HCT116 (cell line): Measurements from ENCODE around the gene ARHGAP33. TPM values are rescaled to one million over a fixed set of nuclear protein-coding genes. Genes with fewer than 3 reads are reported as not detected.

Source experiments
- ATAC-seq: fragments of 200-7000 bp; cut with Tn5 transposase; 2 replicates; pipeline ENCODE4 v1.9.1; 2020; ENCODE audit warnings: mild to moderate bottlenecking, moderate library complexity
- BruUV-seq: library from RNA; stranded (reverse); fragments of 400-500 nt; replicated peaks from 2 replicates; lab custom pipeline; 2021; lab: Mats Ljungman, UMichigan
- CTCF ChIA-PET: fragments of 300-600 bp; sonication (Branson Sonifier 250); formaldehyde crosslinking; loops from one replicate; lab custom pipeline; 2021; ENCODE audit warnings: antibody characterized with exemption; lab: Charles Lee
- POLR2A ChIA-PET: fragments of 300-600, 350-600 bp; sonication (Branson Sonifier 250); formaldehyde crosslinking; loops from one replicate; lab custom pipeline; 2021; ENCODE audit warnings: antibody characterized with exemption; lab: Charles Lee
- RAD21 ChIA-PET, 2 experiments: fragments of 300-600 bp; sonication (Branson Sonifier 250); formaldehyde crosslinking; loops; one replicate each; lab custom pipeline; 2023; ENCODE audit warnings: low total read pairs in 2 of 2; ENCODE audit not compliant: uncharacterized antibody in 2 of 2, unreplicated experiment in 2 of 2, low non-redundant PET in 1 of 2; lab: Charles Lee
- DNase-seq: peaks from one replicate; pipeline ENCODE4 v3.0.0-alpha.2; 2010; ENCODE audit warnings: low read depth, low spot score
- H2AFZ ChIP-seq: fragments of 200-600 bp; shearing (Covaris generic), sonication (generic); 2 replicates; pipeline ENCODE4 v1.6.1; 2017; ENCODE audit warnings: low read depth, mixed run types, mixed read lengths, antibody characterized with exemption, low read length; ENCODE audit not compliant: poor library complexity, severe bottlenecking
- H3K27ac ChIP-seq: 2 replicates; pipeline ENCODE4 v1.5.1; 2012; ENCODE audit warnings: low read depth, low read length
- H3K27me3 ChIP-seq: fragments of 200-600 bp; sonication (generic); 2 replicates; pipeline ENCODE4 v1.6.1; 2016; ENCODE audit warnings: mixed run types, low read length, mixed read lengths; ENCODE audit not compliant: insufficient read depth
- H3K36me3 ChIP-seq, 2 experiments: fragments of 200-500 bp in 1 of 2; fragments of 200-600 bp in 1 of 2; sonication (Bioruptor generic) in 1 of 2; sonication (generic) in 1 of 2; 2 replicates each; pipeline versions ENCODE4 v1.5.1 to v1.6.1; 2014 to 2016; ENCODE audit warnings: low read length in 2 of 2, inconsistent platforms in 1 of 2, mixed read lengths in 1 of 2, mixed run types in 1 of 2; ENCODE audit not compliant: insufficient read depth in 2 of 2, control insufficient read depth in 1 of 2
- H3K4me1 ChIP-seq, 2 experiments: fragments of 200-600 bp in 1 of 2; sonication (generic) in 1 of 2; 2 replicates each; pipeline versions ENCODE4 v1.5.1 to v1.6.1; 2012 to 2017; ENCODE audit warnings: low read length in 2 of 2, inconsistent platforms in 1 of 2, mild to moderate bottlenecking in 1 of 2, mixed read lengths in 1 of 2, mixed run types in 1 of 2, moderate library complexity in 1 of 2; ENCODE audit not compliant: insufficient read depth in 2 of 2, control insufficient read depth in 1 of 2
- H3K4me2 ChIP-seq: fragments of 200-600 bp; sonication (generic); 2 replicates; pipeline ENCODE4 v1.6.1; 2017; ENCODE audit warnings: mixed run types, low read length, mixed read lengths
- H3K4me3 ChIP-seq, 2 experiments: fragments of 200-600 bp in 1 of 2; sonication (generic) in 1 of 2; replicated peaks in 1 of 2; 2 replicates each; pipeline ENCODE4 v1.5.1; 2011 to 2016; ENCODE audit warnings: low read length in 2 of 2, control low read depth in 1 of 2, low read depth in 1 of 2, mild to moderate bottlenecking in 1 of 2, mixed read lengths in 1 of 2, mixed run types in 1 of 2
- H3K79me2 ChIP-seq: fragments of 200-600 bp; sonication (generic); 2 replicates; pipeline ENCODE4 v1.6.1; 2017; ENCODE audit warnings: mild to moderate bottlenecking, mixed run types, low read length, moderate library complexity, mixed read lengths; ENCODE audit not compliant: insufficient read depth
- H3K9ac ChIP-seq: fragments of 200-600 bp; sonication (generic); 2 replicates; pipeline ENCODE4 v1.6.1; 2016; ENCODE audit warnings: low read length, mixed read lengths
- H3K9me2 ChIP-seq: fragments of 200-600 bp; sonication (generic), shearing (Covaris generic); 2 replicates; pipeline ENCODE4 v1.6.1; 2017; ENCODE audit warnings: mixed run types, mild to moderate bottlenecking, moderate library complexity; ENCODE audit not compliant: insufficient read depth
- H3K9me3 ChIP-seq, 2 experiments: fragments of 200-500 bp in 1 of 2; fragments of 200-600 bp in 1 of 2; sonication (Bioruptor generic) in 1 of 2; sonication (generic) in 1 of 2; 2 replicates each; pipeline ENCODE4 v1.6.1; 2014 to 2017; ENCODE audit warnings: low read length in 2 of 2, mixed read lengths in 2 of 2, inconsistent platforms in 1 of 2, low read depth in 1 of 2, mild to moderate bottlenecking in 1 of 2, mixed run types in 1 of 2, moderate library complexity in 1 of 2; ENCODE audit not compliant: control insufficient read depth in 1 of 2, insufficient read depth in 1 of 2
- H4K20me1 ChIP-seq: fragments of 200-600 bp; sonication (generic), shearing (Covaris generic); 2 replicates; pipeline ENCODE4 v1.6.1; 2017; ENCODE audit warnings: mixed run types, mild to moderate bottlenecking, moderate library complexity; ENCODE audit not compliant: insufficient read depth
- CBX3 ChIP-seq: IDR thresholded peaks from 2 replicates; pipeline ENCODE4 v1.6.1; 2012; ENCODE audit warnings: low read depth
- EGR1 ChIP-seq: IDR thresholded peaks from 2 replicates; pipeline ENCODE4 v1.6.1; 2012; ENCODE audit warnings: low read depth
- EZH2phosphoT487 ChIP-seq: fragments of 200-600 bp; IDR thresholded peaks from 2 replicates; pipeline ENCODE4 v1.6.1; 2018; ENCODE audit warnings: antibody characterized with exemption, borderline replicate concordance
- FOSL1 ChIP-seq: IDR thresholded peaks from 2 replicates; pipeline ENCODE4 v1.6.1; 2012; ENCODE audit warnings: low read depth
- POLR2A ChIP-seq: IDR thresholded peaks from 2 replicates; pipeline ENCODE4 v1.7.0; 2011; ENCODE audit warnings: borderline replicate concordance; ENCODE audit not compliant: insufficient read depth, insufficient read length; ENCODE audit errors: extremely low read depth
- POLR2AphosphoS5 ChIP-seq: IDR thresholded peaks from 2 replicates; pipeline ENCODE4 v1.6.1; 2011; ENCODE audit warnings: mild to moderate bottlenecking, low read depth, low read length, moderate library complexity
- RAD21 ChIP-seq: IDR thresholded peaks from 2 replicates; pipeline ENCODE4 v1.6.1; 2012; ENCODE audit warnings: low read depth, mild to moderate bottlenecking
- SIN3A ChIP-seq: IDR thresholded peaks from 2 replicates; pipeline ENCODE4 v1.6.1; 2012; ENCODE audit warnings: low read depth
- SP1 ChIP-seq: IDR thresholded peaks from 2 replicates; pipeline ENCODE4 v1.6.1; 2012; ENCODE audit warnings: low read depth
- intact Hi-C: fragments of 100-400 bp; cut with micrococcal nuclease; formaldehyde crosslinking; loops from 2 replicates; pipeline ENCODE4 v1.10.0; 2022
- total RNA-seq: library from RNA; stranded (reverse); gene quantifications from one replicate; pipeline ENCODE4 v1.2.1, GENCODE V29; 2021; ENCODE audit not compliant: unreplicated experiment
- TF ChIP-seq, protein P1 (sequence below): IDR thresholded peaks from 2 replicates; pipeline ENCODE4 v1.6.1; 2011; ENCODE audit warnings: mild to moderate bottlenecking, low read length, moderate library complexity; ENCODE audit not compliant: insufficient replicate concordance; ENCODE audit errors: extremely low read depth
- TF ChIP-seq, protein P2 (sequence below): IDR thresholded peaks from 2 replicates; pipeline ENCODE4 v1.6.1; 2012; ENCODE audit warnings: low read depth
- TF ChIP-seq, protein P3 (sequence below), 3 experiments: fragments of 200-600 bp in 1 of 3; sonication (generic) in 1 of 3; IDR thresholded peaks in 2 of 3; conservative IDR thresholded peaks in 1 of 3; 2 replicates each; pipeline ENCODE4 v1.5.1; 2012 to 2017; ENCODE audit warnings: low read depth in 2 of 3, low read length in 2 of 3, antibody characterized with exemption in 1 of 3, borderline replicate concordance in 1 of 3, control low read depth in 1 of 3, mild to moderate bottlenecking in 1 of 3, mixed read lengths in 1 of 3, mixed run types in 1 of 3, moderate library complexity in 1 of 3; ENCODE audit not compliant: insufficient read depth in 1 of 3

ARHGAP33 gene
- total RNA-seq, 1 experiment from 2014 or later: 30.2 TPM

DNA sequence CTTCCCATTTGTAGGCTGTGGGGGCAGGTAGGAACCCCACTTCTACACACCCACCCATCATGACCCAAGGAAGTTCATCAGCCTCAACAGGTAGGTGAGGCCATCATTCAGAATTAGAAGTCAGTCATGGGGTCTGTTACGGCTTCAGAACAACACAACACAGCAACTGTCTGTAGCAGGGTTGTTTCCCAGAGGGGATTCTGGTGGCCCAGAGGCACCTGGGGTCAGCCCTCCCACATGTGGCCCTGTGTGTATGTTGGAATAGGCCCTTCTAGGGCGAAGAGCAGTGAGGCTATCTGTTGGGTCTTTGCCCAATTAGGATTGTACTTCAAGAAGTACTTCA is 36.5 kb upstream of the ARHGAP33 start:
- CTCF ChIA-PET: no interaction called here
- Histone ChIP-seq H3K4me3 (no peak overlapping the region), H3K4me1 (peaks cover 15 to 17% of the 10 kb centered on the region in 2 experiments; a peak in 3 of 4 replicates), H2AFZ (no peak overlapping the region), H3K9me2 (no peaks in the 10 kb centered on the region), H3K27me3 (no peaks in the 10 kb centered on the region), H3K9me3 (no peaks in the 10 kb centered on the region), H3K36me3 (peaks cover 19 to 30% of the 10 kb centered on the region in 2 experiments; a peak in 3 of 4 replicates), H4K20me1 (no peaks in the 10 kb centered on the region), H3K79me2 (no peaks in the 10 kb centered on the region), H3K4me2 (no peak overlapping the region), H3K27ac (no peak overlapping the region), H3K9ac (no peak overlapping the region)
- BruUV-seq: no TSS peak
- POLR2A ChIA-PET: interaction anchor here (1.9 to 2.2 kb wide), 2 partner anchors 9 kb away, joined by 5 to 7 read pairs; partner anchors contain the start of gene LIN37
- TF ChIP-seq POLR2A (no peak), FOSL1 (no peak), SP1 (no peak), POLR2AphosphoS5 (no peak), SIN3A (no peak), RAD21 (no peak), EGR1 (no peak), EZH2phosphoT487 (no peak), CBX3 (no peak)
- TF ChIP-seq, protein P1, sequence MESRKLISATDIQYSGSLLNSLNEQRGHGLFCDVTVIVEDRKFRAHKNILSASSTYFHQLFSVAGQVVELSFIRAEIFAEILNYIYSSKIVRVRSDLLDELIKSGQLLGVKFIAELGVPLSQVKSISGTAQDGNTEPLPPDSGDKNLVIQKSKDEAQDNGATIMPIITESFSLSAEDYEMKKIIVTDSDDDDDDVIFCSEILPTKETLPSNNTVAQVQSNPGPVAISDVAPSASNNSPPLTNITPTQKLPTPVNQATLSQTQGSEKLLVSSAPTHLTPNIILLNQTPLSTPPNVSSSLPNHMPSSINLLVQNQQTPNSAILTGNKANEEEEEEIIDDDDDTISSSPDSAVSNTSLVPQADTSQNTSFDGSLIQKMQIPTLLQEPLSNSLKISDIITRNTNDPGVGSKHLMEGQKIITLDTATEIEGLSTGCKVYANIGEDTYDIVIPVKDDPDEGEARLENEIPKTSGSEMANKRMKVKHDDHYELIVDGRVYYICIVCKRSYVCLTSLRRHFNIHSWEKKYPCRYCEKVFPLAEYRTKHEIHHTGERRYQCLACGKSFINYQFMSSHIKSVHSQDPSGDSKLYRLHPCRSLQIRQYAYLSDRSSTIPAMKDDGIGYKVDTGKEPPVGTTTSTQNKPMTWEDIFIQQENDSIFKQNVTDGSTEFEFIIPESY: no peak
- TF ChIP-seq, protein P2, sequence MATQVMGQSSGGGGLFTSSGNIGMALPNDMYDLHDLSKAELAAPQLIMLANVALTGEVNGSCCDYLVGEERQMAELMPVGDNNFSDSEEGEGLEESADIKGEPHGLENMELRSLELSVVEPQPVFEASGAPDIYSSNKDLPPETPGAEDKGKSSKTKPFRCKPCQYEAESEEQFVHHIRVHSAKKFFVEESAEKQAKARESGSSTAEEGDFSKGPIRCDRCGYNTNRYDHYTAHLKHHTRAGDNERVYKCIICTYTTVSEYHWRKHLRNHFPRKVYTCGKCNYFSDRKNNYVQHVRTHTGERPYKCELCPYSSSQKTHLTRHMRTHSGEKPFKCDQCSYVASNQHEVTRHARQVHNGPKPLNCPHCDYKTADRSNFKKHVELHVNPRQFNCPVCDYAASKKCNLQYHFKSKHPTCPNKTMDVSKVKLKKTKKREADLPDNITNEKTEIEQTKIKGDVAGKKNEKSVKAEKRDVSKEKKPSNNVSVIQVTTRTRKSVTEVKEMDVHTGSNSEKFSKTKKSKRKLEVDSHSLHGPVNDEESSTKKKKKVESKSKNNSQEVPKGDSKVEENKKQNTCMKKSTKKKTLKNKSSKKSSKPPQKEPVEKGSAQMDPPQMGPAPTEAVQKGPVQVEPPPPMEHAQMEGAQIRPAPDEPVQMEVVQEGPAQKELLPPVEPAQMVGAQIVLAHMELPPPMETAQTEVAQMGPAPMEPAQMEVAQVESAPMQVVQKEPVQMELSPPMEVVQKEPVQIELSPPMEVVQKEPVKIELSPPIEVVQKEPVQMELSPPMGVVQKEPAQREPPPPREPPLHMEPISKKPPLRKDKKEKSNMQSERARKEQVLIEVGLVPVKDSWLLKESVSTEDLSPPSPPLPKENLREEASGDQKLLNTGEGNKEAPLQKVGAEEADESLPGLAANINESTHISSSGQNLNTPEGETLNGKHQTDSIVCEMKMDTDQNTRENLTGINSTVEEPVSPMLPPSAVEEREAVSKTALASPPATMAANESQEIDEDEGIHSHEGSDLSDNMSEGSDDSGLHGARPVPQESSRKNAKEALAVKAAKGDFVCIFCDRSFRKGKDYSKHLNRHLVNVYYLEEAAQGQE: no peak
- TF ChIP-seq, protein P3, sequence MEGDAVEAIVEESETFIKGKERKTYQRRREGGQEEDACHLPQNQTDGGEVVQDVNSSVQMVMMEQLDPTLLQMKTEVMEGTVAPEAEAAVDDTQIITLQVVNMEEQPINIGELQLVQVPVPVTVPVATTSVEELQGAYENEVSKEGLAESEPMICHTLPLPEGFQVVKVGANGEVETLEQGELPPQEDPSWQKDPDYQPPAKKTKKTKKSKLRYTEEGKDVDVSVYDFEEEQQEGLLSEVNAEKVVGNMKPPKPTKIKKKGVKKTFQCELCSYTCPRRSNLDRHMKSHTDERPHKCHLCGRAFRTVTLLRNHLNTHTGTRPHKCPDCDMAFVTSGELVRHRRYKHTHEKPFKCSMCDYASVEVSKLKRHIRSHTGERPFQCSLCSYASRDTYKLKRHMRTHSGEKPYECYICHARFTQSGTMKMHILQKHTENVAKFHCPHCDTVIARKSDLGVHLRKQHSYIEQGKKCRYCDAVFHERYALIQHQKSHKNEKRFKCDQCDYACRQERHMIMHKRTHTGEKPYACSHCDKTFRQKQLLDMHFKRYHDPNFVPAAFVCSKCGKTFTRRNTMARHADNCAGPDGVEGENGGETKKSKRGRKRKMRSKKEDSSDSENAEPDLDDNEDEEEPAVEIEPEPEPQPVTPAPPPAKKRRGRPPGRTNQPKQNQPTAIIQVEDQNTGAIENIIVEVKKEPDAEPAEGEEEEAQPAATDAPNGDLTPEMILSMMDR (IDR thresholded peaks at IDR 0.05 in 2 of 3, conservative IDR thresholded peaks at IDR 0.05 in 1 of 3; ENCODE audit: borderline replicate concordance in 1 of 3, insufficient read depth in 1 of 3, low read depth in 2 of 3, low read length in 2 of 3): no peak
- DNase-seq (no peak), ATAC-seq (no peak)
- RAD21 ChIA-PET: no interaction called here
- intact Hi-C loops: no loop called here
